IMR-90 (cell line): ENCODE data around the gene LRRC75A. TPM values are rescaled to one million over a fixed set of nuclear protein-coding genes. Genes with fewer than 3 reads are reported as not detected.

Experiments
- ATAC-seq: fragments of 200-7000 bp; cut with Tn5 transposase; 2 replicates; pipeline ENCODE4 v1.9.1; 2020; ENCODE audit warnings: low read depth, mild to moderate bottlenecking, moderate library complexity
- BruUV-seq: library from RNA; stranded (reverse); fragments of 400-500 nt; replicated peaks from 2 replicates; lab custom pipeline; 2021; lab: Mats Ljungman, UMichigan
- CTCF ChIA-PET: fragments of 300-600 bp; formaldehyde crosslinking; extraction: SDS; loops from one replicate; lab custom pipeline; 2021; ENCODE audit warnings: antibody characterized with exemption; lab: Yijun Ruan, JAX
- POLR2A ChIA-PET: fragments of 300-600 bp; sonication (Branson Sonifier 250); formaldehyde crosslinking; loops from one replicate; lab custom pipeline; 2022; ENCODE audit warnings: antibody characterized with exemption; ENCODE audit not compliant: unreplicated experiment; lab: Charles Lee
- DNase-seq: peaks from one replicate; pipeline ENCODE4 v3.0.0; 2013
- H2AFZ ChIP-seq: replicated peaks from 2 replicates; pipeline ENCODE3; 2013; ENCODE audit warnings: low read length, mild to moderate bottlenecking; ENCODE audit not compliant: poor library complexity
- H2AK5ac ChIP-seq: 2 replicates; pipeline ENCODE4 v1.6.1; 2013; ENCODE audit warnings: low read depth, low read length, inconsistent platforms
- H2AK9ac ChIP-seq: replicated peaks from 2 replicates; pipeline ENCODE3; 2013; ENCODE audit warnings: mild to moderate bottlenecking, low read depth, low read length, moderate library complexity; ENCODE audit not compliant: poor library complexity
- H2BK120ac ChIP-seq: 2 replicates; pipeline ENCODE4 v1.6.1; 2013; ENCODE audit warnings: low read depth, low read length, inconsistent platforms
- H2BK15ac ChIP-seq: 3 replicates; pipeline ENCODE4 v1.6.1; 2013; ENCODE audit warnings: low read depth, low read length, inconsistent platforms
- H2BK20ac ChIP-seq: 2 replicates; pipeline ENCODE4 v1.6.1; 2013; ENCODE audit warnings: low read depth, mild to moderate bottlenecking, inconsistent platforms, low read length, moderate library complexity
- H2BK5ac ChIP-seq: 2 replicates; pipeline ENCODE4 v1.6.1; 2013; ENCODE audit warnings: mild to moderate bottlenecking, low read depth, low read length, inconsistent platforms; ENCODE audit not compliant: poor library complexity, severe bottlenecking
- H3K14ac ChIP-seq: replicated peaks from 2 replicates; pipeline ENCODE4 v1.6.1; 2013; ENCODE audit warnings: low read depth, low read length, inconsistent platforms
- H3K18ac ChIP-seq: 2 replicates; pipeline ENCODE4 v1.6.1; 2013; ENCODE audit warnings: low read depth, low read length, control low read depth
- H3K23ac ChIP-seq: 2 replicates; pipeline ENCODE4 v1.6.1; 2013; ENCODE audit warnings: low read depth, low read length, inconsistent platforms
- H3K27ac ChIP-seq: 2 replicates; pipeline ENCODE4 v1.5.1; 2013; ENCODE audit warnings: mild to moderate bottlenecking, control low read depth, low read length; ENCODE audit not compliant: insufficient read depth
- H3K27me3 ChIP-seq: 2 replicates; pipeline ENCODE4 v1.6.1; 2013; ENCODE audit warnings: low read length; ENCODE audit not compliant: control insufficient read depth, insufficient read depth
- H3K36me3 ChIP-seq: 2 replicates; pipeline ENCODE4 v1.6.1; 2013; ENCODE audit warnings: low read length, mixed read lengths; ENCODE audit not compliant: control insufficient read depth, insufficient read depth
- H3K4ac ChIP-seq: 2 replicates; pipeline ENCODE4 v1.6.1; 2013; ENCODE audit warnings: low read depth, low read length, inconsistent platforms
- H3K4me1 ChIP-seq: 2 replicates; pipeline ENCODE4 v1.6.1; 2013; ENCODE audit warnings: low read length, mixed read lengths; ENCODE audit not compliant: control insufficient read depth, insufficient read depth
- H3K4me2 ChIP-seq: 2 replicates; pipeline ENCODE4 v1.6.1; 2013; ENCODE audit warnings: low read depth, mild to moderate bottlenecking, control low read depth, low read length, moderate library complexity
- H3K4me3 ChIP-seq: 2 replicates; pipeline ENCODE4 v1.5.1; 2013; ENCODE audit warnings: low read depth, mild to moderate bottlenecking, control low read depth, low read length, moderate library complexity; ENCODE audit not compliant: insufficient read depth
- H3K56ac ChIP-seq: 2 replicates; pipeline ENCODE4 v1.6.1; 2013; ENCODE audit warnings: low read length, inconsistent platforms; ENCODE audit not compliant: insufficient read depth; ENCODE audit errors: extremely low read depth
- H3K79me1 ChIP-seq, 2 experiments: 2 replicates each; pipeline ENCODE4 v1.6.1; 2013; ENCODE audit warnings: low read length in 2 of 2, inconsistent platforms in 1 of 2, low read depth in 1 of 2
- H3K9ac ChIP-seq: 2 replicates; pipeline ENCODE4 v1.6.1; 2013; ENCODE audit warnings: low read depth, low read length, control low read depth
- H3K9me1 ChIP-seq: 2 replicates; pipeline ENCODE4 v1.6.1; 2013; ENCODE audit warnings: low read length, inconsistent platforms; ENCODE audit not compliant: insufficient read depth
- H3K9me3 ChIP-seq: 2 replicates; pipeline ENCODE4 v1.6.1; 2013; ENCODE audit warnings: low read length; ENCODE audit not compliant: control insufficient read depth, insufficient read depth
- H4K20me1 ChIP-seq: 2 replicates; pipeline ENCODE4 v1.6.1; 2013; ENCODE audit warnings: low read length, inconsistent platforms; ENCODE audit not compliant: insufficient read depth
- H4K5ac ChIP-seq: 2 replicates; pipeline ENCODE4 v1.6.1; 2013; ENCODE audit warnings: mild to moderate bottlenecking, low read depth, low read length, control low read depth
- H4K8ac ChIP-seq, 2 experiments: 2 replicates each; pipeline ENCODE4 v1.6.1; 2013; ENCODE audit warnings: low read depth in 2 of 2, low read length in 2 of 2, control low read depth in 1 of 2, inconsistent platforms in 1 of 2
- H4K91ac ChIP-seq: 2 replicates; pipeline ENCODE4 v1.6.1; 2013; ENCODE audit warnings: low read depth, low read length, inconsistent platforms; ENCODE audit not compliant: insufficient read depth
- BHLHE40 ChIP-seq: fragments of 150-350 bp; IDR thresholded peaks from 2 replicates; pipeline ENCODE4 v1.6.1; 2016; ENCODE audit warnings: mild to moderate bottlenecking, low read depth, low read length
- CEBPB ChIP-seq: IDR thresholded peaks from 2 replicates; pipeline ENCODE4 v1.6.1; 2012; ENCODE audit warnings: low read depth, low read length, improper control_type of control experiment
- CHD1 ChIP-seq: IDR thresholded peaks from 2 replicates; pipeline ENCODE4 v1.6.1; 2012; ENCODE audit warnings: low read depth, low read length, improper control_type of control experiment
- CTCF ChIP-seq: conservative IDR thresholded peaks from 2 replicates; pipeline ENCODE4 v1.5.1; 2012; ENCODE audit warnings: mild to moderate bottlenecking, low read depth, low read length, improper control_type of control experiment
- FOS ChIP-seq: fragments of 150-350 bp; IDR thresholded peaks from 2 replicates; pipeline ENCODE4 v1.6.1; 2016; ENCODE audit warnings: low read depth, low read length
- MAFK ChIP-seq: IDR thresholded peaks from 2 replicates; pipeline ENCODE4 v1.6.1; 2012; ENCODE audit warnings: low read depth, low read length, improper control_type of control experiment
- MAZ ChIP-seq: IDR thresholded peaks from 2 replicates; pipeline ENCODE4 v1.6.1; 2012; ENCODE audit warnings: low read depth, mild to moderate bottlenecking, low read length, improper control_type of control experiment, moderate library complexity, borderline replicate concordance
- MXI1 ChIP-seq: IDR thresholded peaks from 2 replicates; pipeline ENCODE4 v1.6.1; 2012; ENCODE audit warnings: low read depth, mild to moderate bottlenecking, low read length, moderate library complexity, borderline replicate concordance
- NFE2L2 ChIP-seq: fragments of 150-350 bp; IDR thresholded peaks from 2 replicates; pipeline ENCODE4 v1.6.1; 2016; ENCODE audit warnings: low read depth, mild to moderate bottlenecking, low read length
- POLR2A ChIP-seq: IDR thresholded peaks from 2 replicates; pipeline ENCODE4 v1.6.1; 2012; ENCODE audit warnings: mild to moderate bottlenecking, low read depth, low read length
- RAD21 ChIP-seq: IDR thresholded peaks from 2 replicates; pipeline ENCODE4 v1.6.1; 2012; ENCODE audit warnings: low read length, improper control_type of control experiment
- RCOR1 ChIP-seq: IDR thresholded peaks from 2 replicates; pipeline ENCODE4 v1.6.1; 2012; ENCODE audit warnings: mild to moderate bottlenecking, low read length, improper control_type of control experiment; ENCODE audit not compliant: insufficient replicate concordance
- RFX5 ChIP-seq: IDR thresholded peaks from 2 replicates; pipeline ENCODE4 v1.8.0; 2012; ENCODE audit warnings: low read depth, mild to moderate bottlenecking, low read length, moderate library complexity
- USF2 ChIP-seq: fragments of 150-350 bp; IDR thresholded peaks from 2 replicates; pipeline ENCODE4 v1.6.1; 2017; ENCODE audit warnings: mild to moderate bottlenecking, antibody characterized with exemption, low read length, low read depth
- whole genome bisulfite sequencing, 2 experiments: methylation state at CpG; one replicate each; pipeline versions ENCODE4 v1.1.5 to v1.1.7; 2013; ENCODE audit warnings: missing lambda C conversion rate in 2 of 2; ENCODE audit not compliant: insufficient read length in 1 of 2; ENCODE audit errors: extremely low coverage in 2 of 2; 5-methylcytosine and 5-hydroxymethylcytosine counted together
- dilution Hi-C: fragments of 300-500 bp; cut with HindIII; formaldehyde crosslinking; loops from one replicate; pipeline ENCODE4 v1.14.3; 2018; ENCODE audit warnings: low sequenced_read_pairs; ENCODE audit not compliant: unreplicated experiment
- in situ Hi-C: fragments of 300-500 bp; cut with MboI; formaldehyde crosslinking; loops from 3 replicates; pipeline ENCODE4 v1.14.3; 2019; ENCODE audit warnings: low sequenced_read_pairs, inconsistent platforms, mixed read lengths
- intact Hi-C: fragments of 100-400 bp; cut with micrococcal nuclease; formaldehyde crosslinking; loops from 2 replicates; pipeline ENCODE4 v1.10.0; 2022
- polyA plus RNA-seq, 3 experiments: library from polyadenylated mRNA; depleted of rRNA; stranded (reverse); fragments of >200 nt; gene quantifications; 2 replicates each; pipeline ENCODE4 v1.2.3, GENCODE V29; 2012; ENCODE audit warnings: low replicate concordance in 1 of 3
- total RNA-seq: library from RNA; depleted of rRNA; stranded (reverse); fragments of >200 nt; gene quantifications from 2 replicates; pipeline ENCODE4 v1.2.3, GENCODE V29; 2012
- TF ChIP-seq, protein P1 (sequence below): fragments of 150-350 bp; IDR thresholded peaks from 2 replicates; pipeline ENCODE4 v1.6.1; 2016; ENCODE audit warnings: low read depth, mild to moderate bottlenecking, low read length, moderate library complexity, borderline replicate concordance

LRRC75A gene
- total and polyA plus RNA-seq, 2 of the 4 experiments (the other 2 are of a cell fraction), result 0.72 to 1.0 TPM

- intact Hi-C loops, result no loop called here
- Histone ChIP-seq H3K56ac (no peak overlapping the region), H3K23ac (no peak overlapping the region), H4K91ac (no peak overlapping the region), H3K4me3 (no peak overlapping the region), H3K4ac (no peak overlapping the region), H2BK20ac (no peak overlapping the region), H3K27me3 (no peaks in the 10 kb centered on the region), H4K8ac (no peak overlapping the region), H2BK120ac (no peak overlapping the region), H2AK5ac (no peak overlapping the region), H3K27ac (no peak overlapping the region), H3K36me3 (no peaks in the 10 kb centered on the region; the same call in 1 of the 2 replicates), H4K5ac (no peak overlapping the region), H2BK15ac (no peak overlapping the region), H2AK9ac (peak overlapping the region; percentile 81), H3K18ac (no peak overlapping the region), H3K79me1 (peaks cover 0 to 7% of the 10 kb centered on the region in 2 experiments; a peak in 2 of 4 replicates), H3K9ac (no peak overlapping the region), H3K14ac (no peak overlapping the region), H3K4me1 (peaks cover 14% of the 10 kb centered on the region), H2BK5ac (no peak overlapping the region), H3K9me1 (peaks cover 7% of the 10 kb centered on the region; the same call in 1 of the 2 replicates), H3K4me2 (no peak overlapping the region), H4K20me1 (peaks cover 7% of the 10 kb centered on the region), H2AFZ (no peak overlapping the region), H3K9me3 (no peaks in the 10 kb centered on the region)
- ATAC-seq (no peak), DNase-seq (no peak)
- BruUV-seq, result no TSS peak
- WGBS, 2 experiments, result 90% methylated on average over 7 of the region's 17 CpGs; no CpG with 5 or more reads in 1 of the 2 experiments
- dilution Hi-C loops, result no loop called here
- TF ChIP-seq, protein P1, sequence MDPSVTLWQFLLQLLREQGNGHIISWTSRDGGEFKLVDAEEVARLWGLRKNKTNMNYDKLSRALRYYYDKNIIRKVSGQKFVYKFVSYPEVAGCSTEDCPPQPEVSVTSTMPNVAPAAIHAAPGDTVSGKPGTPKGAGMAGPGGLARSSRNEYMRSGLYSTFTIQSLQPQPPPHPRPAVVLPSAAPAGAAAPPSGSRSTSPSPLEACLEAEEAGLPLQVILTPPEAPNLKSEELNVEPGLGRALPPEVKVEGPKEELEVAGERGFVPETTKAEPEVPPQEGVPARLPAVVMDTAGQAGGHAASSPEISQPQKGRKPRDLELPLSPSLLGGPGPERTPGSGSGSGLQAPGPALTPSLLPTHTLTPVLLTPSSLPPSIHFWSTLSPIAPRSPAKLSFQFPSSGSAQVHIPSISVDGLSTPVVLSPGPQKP, result no peak
- no peak for TF ChIP-seq RFX5
- TF ChIP-seq MAFK, result no peak
- TF ChIP-seq RAD21, result no peak
- TF ChIP-seq MXI1, result no peak
- TF ChIP-seq CEBPB, result no peak
- TF ChIP-seq USF2, result no peak
- TF ChIP-seq RCOR1, result no peak
- no peak for TF ChIP-seq POLR2A
- TF ChIP-seq BHLHE40, result no peak
- TF ChIP-seq MAZ, result no peak
- no peak for TF ChIP-seq CHD1
- no peak for TF ChIP-seq NFE2L2
- no peak for TF ChIP-seq FOS
- TF ChIP-seq CTCF, result no peak
- POLR2A ChIA-PET, result no interaction called here
- CTCF ChIA-PET, result interaction anchor here (0.6 kb wide), 1 partner anchor 64 kb away, joined by 4 read pairs; no protein-coding TSS in a partner anchor
- in situ Hi-C loops, result no loop called here
These were observed 31.0 kb downstream of the LRRC75A start for GRCh38 chr17:16460796-16461605.
